SK-N-SH treated with all-trans-retinoic acid at 6 μM for 48 hours (cell line): ENCODE results near the gene ASB13.

Source experiments
- ATAC-seq: fragments of 200-7000 bp; cut with Tn5 transposase; 3 replicates; pipeline ENCODE4 v1.9.1; 2020; ENCODE audit warnings: mild to moderate bottlenecking, moderate library complexity
- ARNTL ChIP-seq: fragments of 450-650 bp; formaldehyde crosslinking; IDR thresholded peaks from 2 replicates; pipeline ENCODE4 v1.5.0; 2020; ENCODE audit warnings: low read depth, mild to moderate bottlenecking, moderate library complexity, borderline replicate concordance
- BACH2 ChIP-seq: fragments of 250-450 bp; sonication (Bioruptor Pico); IDR thresholded peaks from 2 replicates; pipeline ENCODE4 v1.9.0; 2021; ENCODE audit warnings: mild to moderate bottlenecking, borderline replicate concordance
- CREB5 ChIP-seq: fragments of 250-450 bp; sonication (Bioruptor Pico); IDR thresholded peaks from 2 replicates; pipeline ENCODE4 v1.5.1; 2020; ENCODE audit warnings: low read depth, mild to moderate bottlenecking, moderate library complexity
- CSDC2 ChIP-seq: fragments of 250-450 bp; sonication (Bioruptor Pico); IDR thresholded peaks from 2 replicates; pipeline ENCODE4 v1.5.0; 2020; ENCODE audit warnings: mild to moderate bottlenecking, moderate library complexity
- CSRNP3 ChIP-seq: fragments of 250-450 bp; sonication (Bioruptor Pico); IDR thresholded peaks from 2 replicates; pipeline ENCODE4 v1.5.1; 2021; ENCODE audit warnings: mild to moderate bottlenecking, moderate library complexity
- ESRRG ChIP-seq: fragments of 250-450 bp; sonication (Bioruptor Pico); IDR thresholded peaks from 2 replicates; pipeline ENCODE4 v1.6.1; 2021; ENCODE audit warnings: mild to moderate bottlenecking
- GLIS3 ChIP-seq: fragments of 250-450 bp; sonication (Bioruptor Pico); IDR thresholded peaks from 2 replicates; pipeline ENCODE4 v1.5.0; 2020; ENCODE audit warnings: mild to moderate bottlenecking, moderate library complexity
- ISL1 ChIP-seq: fragments of 250-450 bp; sonication (Bioruptor Pico); IDR thresholded peaks from 2 replicates; pipeline ENCODE4 v2.1.2; 2022; ENCODE audit warnings: mild to moderate bottlenecking, moderate library complexity
- OSR1 ChIP-seq: fragments of 250-450 bp; sonication (Bioruptor Pico); IDR thresholded peaks from 2 replicates; pipeline ENCODE4 v1.8.0; 2022; ENCODE audit warnings: moderate library complexity, mild to moderate bottlenecking, inconsistent platforms
- PATZ1 ChIP-seq: fragments of 250-450 bp; sonication (Bioruptor Pico); IDR thresholded peaks from 2 replicates; pipeline ENCODE4 v1.8.0; 2020; ENCODE audit warnings: mild to moderate bottlenecking, moderate library complexity, borderline replicate concordance
- POU6F1 ChIP-seq: fragments of 250-450 bp; sonication (Bioruptor Pico); IDR thresholded peaks from 2 replicates; pipeline ENCODE4 v1.8.0; 2021; ENCODE audit warnings: low read depth, mild to moderate bottlenecking, moderate library complexity, borderline replicate concordance
- PPARA ChIP-seq: fragments of 250-450 bp; sonication (Bioruptor Pico); IDR thresholded peaks from 2 replicates; pipeline ENCODE4 v1.5.0; 2020; ENCODE audit warnings: mild to moderate bottlenecking, borderline replicate concordance
- SNAI2 ChIP-seq: fragments of 250-450 bp; sonication (Bioruptor Pico); IDR thresholded peaks from 2 replicates; pipeline ENCODE4 v1.5.0; 2020; ENCODE audit warnings: mild to moderate bottlenecking, moderate library complexity
- TCF4 ChIP-seq: fragments of 250-450 bp; sonication (Bioruptor Pico); IDR thresholded peaks from 2 replicates; pipeline ENCODE4 v1.8.0; 2021; ENCODE audit warnings: mild to moderate bottlenecking, moderate library complexity, borderline replicate concordance
- TOX ChIP-seq: fragments of 250-450 bp; sonication (Bioruptor Pico); IDR thresholded peaks from 2 replicates; pipeline ENCODE4 v1.8.0; 2021; ENCODE audit warnings: mild to moderate bottlenecking, moderate library complexity, borderline replicate concordance
- TSHZ2 ChIP-seq: fragments of 250-450 bp; sonication (Bioruptor Pico); IDR thresholded peaks from 2 replicates; pipeline ENCODE4 v1.5.0; 2020; ENCODE audit warnings: mild to moderate bottlenecking, moderate library complexity
- ZC3H10 ChIP-seq: fragments of 250-450 bp; sonication (Bioruptor Pico); IDR thresholded peaks from 2 replicates; pipeline ENCODE4 v1.5.1; 2021; ENCODE audit warnings: mild to moderate bottlenecking, moderate library complexity
- ZFP30 ChIP-seq: fragments of 450-650 bp; formaldehyde crosslinking; IDR thresholded peaks from 2 replicates; pipeline ENCODE4 v1.5.0; 2022; ENCODE audit warnings: mild to moderate bottlenecking, moderate library complexity
- ZNF70 ChIP-seq: fragments of 450-650 bp; formaldehyde crosslinking; IDR thresholded peaks from 2 replicates; pipeline ENCODE4 v1.5.0; 2020; ENCODE audit warnings: mild to moderate bottlenecking, moderate library complexity
- ZNF8 ChIP-seq: fragments of 450-650 bp; formaldehyde crosslinking; IDR thresholded peaks from 2 replicates; pipeline ENCODE4 v1.5.0; 2020; ENCODE audit warnings: mild to moderate bottlenecking, moderate library complexity

The ASB13 gene

GRCh38 chr10:5648494-5649457 lies 17.6 kb downstream of the ASB13 start:
- ATAC-seq = no peak
- no peak for TF ChIP-seq OSR1 (CRISPR knock-in tag)
- TF ChIP-seq SNAI2 (CRISPR knock-in tag) = no peak
- TF ChIP-seq ESRRG (CRISPR knock-in tag) = no peak
- no peak for TF ChIP-seq CSRNP3 (CRISPR knock-in tag)
- no peak for TF ChIP-seq TOX (CRISPR knock-in tag)
- TF ChIP-seq POU6F1 (CRISPR knock-in tag) = no peak
- no peak for TF ChIP-seq BACH2 (CRISPR knock-in tag)
- TF ChIP-seq ZNF70 (CRISPR knock-in tag) = no peak

- no peak for ATAC-seq
- TF ChIP-seq GLIS3 (CRISPR knock-in tag) (no peak), ZFP30 (CRISPR knock-in tag) (no peak), OSR1 (CRISPR knock-in tag) (no peak), TCF4 (CRISPR knock-in tag) (no peak)
Measured at GRCh38 chr10:5647507-5648240, 18.7 kb downstream of the ASB13 start.

GRCh38 chr10:5645944-5646617 lies 20.3 kb downstream of the ASB13 start:
- no peak for TF ChIP-seq CREB5
- TF ChIP-seq OSR1 (CRISPR knock-in tag) = no peak
- TF ChIP-seq CSDC2 (CRISPR knock-in tag) = no peak
- no peak for TF ChIP-seq ZNF8 (CRISPR knock-in tag)
- TF ChIP-seq ISL1 = no peak
- TF ChIP-seq GLIS3 (CRISPR knock-in tag) = no peak
- no peak for TF ChIP-seq PATZ1 (CRISPR knock-in tag)
- TF ChIP-seq ZC3H10 = no peak
- TF ChIP-seq TSHZ2 (CRISPR knock-in tag) = no peak
- TF ChIP-seq PPARA (CRISPR knock-in tag) = no peak
- TF ChIP-seq ESRRG (CRISPR knock-in tag) = no peak
- TF ChIP-seq ARNTL (CRISPR knock-in tag) = no peak
- no peak for TF ChIP-seq ZFP30 (CRISPR knock-in tag)
- no peak for TF ChIP-seq TOX (CRISPR knock-in tag)

More at GRCh38 chr10:5645944-5646617, 20.3 kb downstream of the ASB13 start:
- ATAC-seq = no peak
